Keratinocyte (primary cell): ENCODE results near the gene PCDHB6. TPM values are rescaled to one million over a fixed set of nuclear protein-coding genes. Genes with fewer than 3 reads are reported as not detected.

Experiments
- DNase-seq: peaks from one replicate; pipeline ENCODE4 v3.0.0-alpha.2; 2011; ENCODE audit warnings: low read depth, missing footprints, low spot score
- FAIRE-seq: peaks from 2 replicates; lab custom pipeline; 2011; peaks lifted over from hg19 to GRCh38; lab: Jason Lieb, UNC
- H2AFZ ChIP-seq: 2 replicates; pipeline ENCODE4 v1.6.0; 2012; ENCODE audit warnings: low read length, control low read depth, inconsistent platforms; ENCODE audit not compliant: control insufficient read depth
- H3K27ac ChIP-seq: 2 replicates; pipeline ENCODE4 v1.5.1; 2011; ENCODE audit warnings: low read length; ENCODE audit not compliant: control insufficient read depth, insufficient read depth
- H3K27me3 ChIP-seq: 3 replicates; pipeline ENCODE4 v1.6.0; 2011; ENCODE audit warnings: low read length; ENCODE audit not compliant: control insufficient read depth, insufficient read depth; ENCODE audit errors: extremely low read depth
- H3K36me3 ChIP-seq, 2 experiments: 2 replicates in 1 of 2; 3 replicates in 1 of 2; pipeline ENCODE4 v1.5.1; 2011; ENCODE audit warnings: low read length in 2 of 2, mild to moderate bottlenecking in 1 of 2; ENCODE audit not compliant: control insufficient read depth in 2 of 2, insufficient read depth in 2 of 2; ENCODE audit errors: extremely low read depth in 1 of 2
- H3K4me1 ChIP-seq: 3 replicates; pipeline ENCODE4 v1.5.1; 2011; ENCODE audit warnings: low read length; ENCODE audit not compliant: control insufficient read depth, insufficient read depth; ENCODE audit errors: extremely low read depth
- H3K4me2 ChIP-seq: 3 replicates; pipeline ENCODE4 v1.6.0; 2011; ENCODE audit warnings: low read depth, low read length; ENCODE audit not compliant: control insufficient read depth, insufficient read depth; ENCODE audit errors: extremely low read depth
- H3K4me3 ChIP-seq, 3 experiments: fragments of 200-600 bp in 1 of 3; sonication (generic) in 1 of 3; 2 replicates in 2 of 3; 3 replicates in 1 of 3; pipeline ENCODE4 v1.5.1; 2011 to 2016; ENCODE audit warnings: low read length in 3 of 3, mild to moderate bottlenecking in 3 of 3, control low read depth in 2 of 3, inconsistent platforms in 1 of 3, low read depth in 1 of 3, mixed read lengths in 1 of 3, mixed run types in 1 of 3, moderate library complexity in 1 of 3; ENCODE audit not compliant: control insufficient read depth in 2 of 3, insufficient read depth in 2 of 3; ENCODE audit errors: extremely low read depth in 1 of 3
- H3K79me2 ChIP-seq: 2 replicates; pipeline ENCODE4 v1.6.0; 2012; ENCODE audit warnings: low read length; ENCODE audit not compliant: control insufficient read depth, insufficient read depth
- H3K9ac ChIP-seq: 3 replicates; pipeline ENCODE4 v1.6.0; 2011; ENCODE audit warnings: low read length; ENCODE audit not compliant: control insufficient read depth, insufficient read depth; ENCODE audit errors: extremely low read depth
- H3K9me1 ChIP-seq: 3 replicates; pipeline ENCODE4 v1.6.0; 2011; ENCODE audit warnings: low read length; ENCODE audit not compliant: control insufficient read depth, insufficient read depth; ENCODE audit errors: extremely low read depth
- H3K9me3 ChIP-seq: 2 replicates; pipeline ENCODE4 v1.5.1; 2012; ENCODE audit warnings: low read depth, low read length; ENCODE audit not compliant: control insufficient read depth
- H4K20me1 ChIP-seq: 3 replicates; pipeline ENCODE4 v1.6.0; 2011; ENCODE audit warnings: low read length; ENCODE audit not compliant: control insufficient read depth, insufficient read depth; ENCODE audit errors: extremely low read depth
- EZH2 ChIP-seq: IDR thresholded peaks from one replicate; pipeline ENCODE4 v1.6.1; 2012; ENCODE audit warnings: inconsistent platforms, mild to moderate bottlenecking, low read length, moderate library complexity
- dilution Hi-C: fragments of 300-500 bp; cut with MboI; formaldehyde crosslinking; loops from one replicate; pipeline ENCODE4 v1.7.0; 2020; ENCODE audit warnings: low sequenced_read_pairs; ENCODE audit not compliant: extremely low pct_ligation_motif_present
- polyA minus RNA-seq, 3 experiments: library from RNA; depleted of rRNA, polyadenylated mRNA; stranded (reverse); fragments of >200 nt; gene quantifications; 1 replicate in 1 of 3; 2 replicates in 1 of 3; 3 replicates in 1 of 3; pipeline ENCODE4 v1.2.3, GENCODE V29; 2011
- polyA plus RNA-seq, 5 experiments: library from polyadenylated mRNA; depleted of rRNA in 3 of 5; stranded (reverse) in 3 of 5; stranded (forward) in 1 of 5; unstranded in 1 of 5; fragments of >200 nt; gene quantifications; 1 replicate in 1 of 5; 2 replicates in 3 of 5; 3 replicates in 1 of 5; pipeline versions ENCODE4 v1.2.1 to v1.2.3, GENCODE V29; 2011 to 2012; ENCODE audit warnings: missing spikeins in 2 of 5, low read depth in 1 of 5, low replicate concordance in 1 of 5
- TF ChIP-seq, protein P1 (sequence below), 3 experiments: IDR thresholded peaks in 1 of 3; conservative IDR thresholded peaks in 1 of 3; optimal IDR thresholded peaks in 1 of 3; 2 replicates in 2 of 3; 3 replicates in 1 of 3; pipeline versions ENCODE3 to v1.5.1; 2011; ENCODE audit warnings: low read length in 3 of 3, mild to moderate bottlenecking in 3 of 3, moderate library complexity in 2 of 3, control low read depth in 1 of 3, inconsistent platforms in 1 of 3; ENCODE audit not compliant: insufficient read depth in 2 of 3; ENCODE audit errors: extremely low read depth in 1 of 3

PCDHB6 gene
- polyA plus RNA-seq (0.03 to 0.08 TPM (median 0.05 TPM) in 3 replicates), polyA minus RNA-seq (0.07 TPM in 1 of 3 replicates, not detected in the others)
- not detected for polyA plus RNA-seq (2011; ENCODE audit: low read depth)
- polyA plus RNA-seq (2011; cell fraction: cytosol; rRNA removed): 0.02 TPM in 1 of 2 replicates, not detected in the other
- polyA plus RNA-seq (2011; cell fraction: nucleus; rRNA removed): 0.22 and 0.23 TPM in 2 replicates
- 0.07 TPM in 1 of 2 replicates, not detected in the other for polyA plus RNA-seq (2012; ENCODE audit: low replicate concordance)
- polyA minus RNA-seq (2011; cell fraction: cytosol; rRNA and poly(A)+ RNA removed): not detected
- polyA minus RNA-seq (2011; cell fraction: nucleus; rRNA and poly(A)+ RNA removed): not detected in 2 replicates

GRCh38 chr5:141149812-141150211 is at the start of gene PCDHB6:
PCDHB6 (plus strand) TSS chr5:141150057; CDS start chr5:141150258, 201 bp downstream.
- Histone ChIP-seq H2AFZ (no peak within 1 kb of the TSS), H3K4me2 (no peak within 1 kb of the TSS), H3K4me1 (no peaks in the 10 kb centered on the region), H3K27ac (no peak within 1 kb of the TSS), H3K79me2 (no peaks in the 10 kb centered on the region), H3K27me3 (no peaks in the 10 kb centered on the region), H3K36me3 (no peaks in the 10 kb centered on the region), H4K20me1 (no peaks in the 10 kb centered on the region), H3K9me3 (no peaks in the 10 kb centered on the region), H3K9me1 (no peaks in the 10 kb centered on the region), H3K9ac (no peak within 1 kb of the TSS), H3K4me3 (no peak within 1 kb of the TSS)
- no peak for DNase-seq
- dilution Hi-C loops: no loop called here
- no peak for FAIRE-seq
- no peak for TF ChIP-seq EZH2

DNA sequence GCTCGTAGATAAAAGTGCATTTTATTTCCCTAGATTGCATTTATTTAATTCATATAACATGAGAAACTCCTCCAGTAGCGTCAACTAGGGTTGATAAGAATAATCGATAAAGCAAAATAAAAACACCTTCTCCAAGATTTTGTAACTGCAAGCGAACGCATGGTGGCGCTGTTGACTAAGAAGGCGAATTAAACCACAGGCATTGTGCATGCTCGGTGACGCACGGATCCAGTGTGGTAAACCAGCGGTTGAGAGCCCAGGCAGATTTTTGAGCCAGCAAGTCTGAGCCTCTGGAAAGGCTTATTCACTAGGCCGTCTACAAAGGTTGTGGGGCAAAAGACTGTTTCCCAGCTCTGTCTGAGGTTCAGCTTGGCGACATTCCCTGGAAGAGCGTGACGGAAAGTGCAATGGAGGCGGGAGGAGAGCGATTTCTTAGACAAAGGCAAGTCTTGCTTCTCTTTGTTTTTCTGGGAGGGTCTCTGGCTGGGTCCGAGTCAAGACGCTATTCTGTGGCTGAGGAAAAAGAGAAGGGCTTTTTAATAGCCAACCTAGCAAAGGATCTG is 49.5 kb upstream of the PCDHB6 start, which contains the start of gene PCDHB3:
TSS of gene PCDHB3 (plus strand) at position 231 of the 563 bp plus-strand sequence. CDS start at position 408, 177 bp downstream.
- Histone ChIP-seq H3K4me2 (no peak within 1 kb of the TSS), H3K9me3 (peaks cover 2% of the 10 kb centered on the region), H3K4me3 (no peak within 1 kb of the TSS), H3K36me3 (no peaks in the 10 kb centered on the region), H3K79me2 (no peaks in the 10 kb centered on the region), H3K9ac (no peak within 1 kb of the TSS), H2AFZ (no peak within 1 kb of the TSS), H3K4me1 (no peaks in the 10 kb centered on the region), H3K9me1 (no peaks in the 10 kb centered on the region), H4K20me1 (no peaks in the 10 kb centered on the region), H3K27ac (no peak within 1 kb of the TSS), H3K27me3 (no peaks in the 10 kb centered on the region)
- no peak for FAIRE-seq
- dilution Hi-C loops: no loop called here
- no peak for DNase-seq
- TF ChIP-seq EZH2: no peak
- TF ChIP-seq, protein P1, sequence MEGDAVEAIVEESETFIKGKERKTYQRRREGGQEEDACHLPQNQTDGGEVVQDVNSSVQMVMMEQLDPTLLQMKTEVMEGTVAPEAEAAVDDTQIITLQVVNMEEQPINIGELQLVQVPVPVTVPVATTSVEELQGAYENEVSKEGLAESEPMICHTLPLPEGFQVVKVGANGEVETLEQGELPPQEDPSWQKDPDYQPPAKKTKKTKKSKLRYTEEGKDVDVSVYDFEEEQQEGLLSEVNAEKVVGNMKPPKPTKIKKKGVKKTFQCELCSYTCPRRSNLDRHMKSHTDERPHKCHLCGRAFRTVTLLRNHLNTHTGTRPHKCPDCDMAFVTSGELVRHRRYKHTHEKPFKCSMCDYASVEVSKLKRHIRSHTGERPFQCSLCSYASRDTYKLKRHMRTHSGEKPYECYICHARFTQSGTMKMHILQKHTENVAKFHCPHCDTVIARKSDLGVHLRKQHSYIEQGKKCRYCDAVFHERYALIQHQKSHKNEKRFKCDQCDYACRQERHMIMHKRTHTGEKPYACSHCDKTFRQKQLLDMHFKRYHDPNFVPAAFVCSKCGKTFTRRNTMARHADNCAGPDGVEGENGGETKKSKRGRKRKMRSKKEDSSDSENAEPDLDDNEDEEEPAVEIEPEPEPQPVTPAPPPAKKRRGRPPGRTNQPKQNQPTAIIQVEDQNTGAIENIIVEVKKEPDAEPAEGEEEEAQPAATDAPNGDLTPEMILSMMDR (optimal IDR thresholded peaks at IDR 0.05 in 1 of 3, IDR thresholded peaks at IDR 0.05 in 1 of 3, conservative IDR thresholded peaks at IDR 0.05 in 1 of 3; ENCODE audit: extremely low read depth in 1 of 3, insufficient read depth in 2 of 3, low read length in 3 of 3): peak; percentile 18 to 32 (median 25)
